IMR-90 (cell line): Measurements from ENCODE around the gene OPRM1. TPM values are rescaled to one million over a fixed set of nuclear protein-coding genes. Genes with fewer than 3 reads are reported as not detected.

Experiments used
- ATAC-seq: fragments of 200-7000 bp; cut with Tn5 transposase; 2 replicates; pipeline ENCODE4 v1.9.1; 2020; ENCODE audit warnings: low read depth, mild to moderate bottlenecking, moderate library complexity
- BruUV-seq: library from RNA; stranded (reverse); fragments of 400-500 nt; replicated peaks from 2 replicates; lab custom pipeline; 2021; lab: Mats Ljungman, UMichigan
- CTCF ChIA-PET: fragments of 300-600 bp; formaldehyde crosslinking; extraction: SDS; loops from one replicate; lab custom pipeline; 2021; ENCODE audit warnings: antibody characterized with exemption; lab: Yijun Ruan, JAX
- POLR2A ChIA-PET: fragments of 300-600 bp; sonication (Branson Sonifier 250); formaldehyde crosslinking; loops from one replicate; lab custom pipeline; 2022; ENCODE audit warnings: antibody characterized with exemption; ENCODE audit not compliant: unreplicated experiment; lab: Charles Lee
- DNase-seq: peaks from one replicate; pipeline ENCODE4 v3.0.0; 2013
- H2AFZ ChIP-seq: replicated peaks from 2 replicates; pipeline ENCODE3; 2013; ENCODE audit warnings: low read length, mild to moderate bottlenecking; ENCODE audit not compliant: poor library complexity
- H2AK5ac ChIP-seq: 2 replicates; pipeline ENCODE4 v1.6.1; 2013; ENCODE audit warnings: low read depth, low read length, inconsistent platforms
- H2AK9ac ChIP-seq: replicated peaks from 2 replicates; pipeline ENCODE3; 2013; ENCODE audit warnings: mild to moderate bottlenecking, low read depth, low read length, moderate library complexity; ENCODE audit not compliant: poor library complexity
- H2BK120ac ChIP-seq: 2 replicates; pipeline ENCODE4 v1.6.1; 2013; ENCODE audit warnings: low read depth, low read length, inconsistent platforms
- H2BK15ac ChIP-seq: 3 replicates; pipeline ENCODE4 v1.6.1; 2013; ENCODE audit warnings: low read depth, low read length, inconsistent platforms
- H2BK20ac ChIP-seq: 2 replicates; pipeline ENCODE4 v1.6.1; 2013; ENCODE audit warnings: low read depth, mild to moderate bottlenecking, inconsistent platforms, low read length, moderate library complexity
- H2BK5ac ChIP-seq: 2 replicates; pipeline ENCODE4 v1.6.1; 2013; ENCODE audit warnings: mild to moderate bottlenecking, low read depth, low read length, inconsistent platforms; ENCODE audit not compliant: poor library complexity, severe bottlenecking
- H3K14ac ChIP-seq: replicated peaks from 2 replicates; pipeline ENCODE4 v1.6.1; 2013; ENCODE audit warnings: low read depth, low read length, inconsistent platforms
- H3K18ac ChIP-seq: 2 replicates; pipeline ENCODE4 v1.6.1; 2013; ENCODE audit warnings: low read depth, low read length, control low read depth
- H3K23ac ChIP-seq: 2 replicates; pipeline ENCODE4 v1.6.1; 2013; ENCODE audit warnings: low read depth, low read length, inconsistent platforms
- H3K27ac ChIP-seq: 2 replicates; pipeline ENCODE4 v1.5.1; 2013; ENCODE audit warnings: mild to moderate bottlenecking, control low read depth, low read length; ENCODE audit not compliant: insufficient read depth
- H3K27me3 ChIP-seq: 2 replicates; pipeline ENCODE4 v1.6.1; 2013; ENCODE audit warnings: low read length; ENCODE audit not compliant: control insufficient read depth, insufficient read depth
- H3K36me3 ChIP-seq: 2 replicates; pipeline ENCODE4 v1.6.1; 2013; ENCODE audit warnings: low read length, mixed read lengths; ENCODE audit not compliant: control insufficient read depth, insufficient read depth
- H3K4ac ChIP-seq: 2 replicates; pipeline ENCODE4 v1.6.1; 2013; ENCODE audit warnings: low read depth, low read length, inconsistent platforms
- H3K4me1 ChIP-seq: 2 replicates; pipeline ENCODE4 v1.6.1; 2013; ENCODE audit warnings: low read length, mixed read lengths; ENCODE audit not compliant: control insufficient read depth, insufficient read depth
- H3K4me2 ChIP-seq: 2 replicates; pipeline ENCODE4 v1.6.1; 2013; ENCODE audit warnings: low read depth, mild to moderate bottlenecking, control low read depth, low read length, moderate library complexity
- H3K4me3 ChIP-seq: 2 replicates; pipeline ENCODE4 v1.5.1; 2013; ENCODE audit warnings: low read depth, mild to moderate bottlenecking, control low read depth, low read length, moderate library complexity; ENCODE audit not compliant: insufficient read depth
- H3K56ac ChIP-seq: 2 replicates; pipeline ENCODE4 v1.6.1; 2013; ENCODE audit warnings: low read length, inconsistent platforms; ENCODE audit not compliant: insufficient read depth; ENCODE audit errors: extremely low read depth
- H3K79me1 ChIP-seq, 2 experiments: 2 replicates each; pipeline ENCODE4 v1.6.1; 2013; ENCODE audit warnings: low read length in 2 of 2, inconsistent platforms in 1 of 2, low read depth in 1 of 2
- H3K9ac ChIP-seq: 2 replicates; pipeline ENCODE4 v1.6.1; 2013; ENCODE audit warnings: low read depth, low read length, control low read depth
- H3K9me1 ChIP-seq: 2 replicates; pipeline ENCODE4 v1.6.1; 2013; ENCODE audit warnings: low read length, inconsistent platforms; ENCODE audit not compliant: insufficient read depth
- H3K9me3 ChIP-seq: 2 replicates; pipeline ENCODE4 v1.6.1; 2013; ENCODE audit warnings: low read length; ENCODE audit not compliant: control insufficient read depth, insufficient read depth
- H4K20me1 ChIP-seq: 2 replicates; pipeline ENCODE4 v1.6.1; 2013; ENCODE audit warnings: low read length, inconsistent platforms; ENCODE audit not compliant: insufficient read depth
- H4K5ac ChIP-seq: 2 replicates; pipeline ENCODE4 v1.6.1; 2013; ENCODE audit warnings: mild to moderate bottlenecking, low read depth, low read length, control low read depth
- H4K8ac ChIP-seq, 2 experiments: 2 replicates each; pipeline ENCODE4 v1.6.1; 2013; ENCODE audit warnings: low read depth in 2 of 2, low read length in 2 of 2, control low read depth in 1 of 2, inconsistent platforms in 1 of 2
- H4K91ac ChIP-seq: 2 replicates; pipeline ENCODE4 v1.6.1; 2013; ENCODE audit warnings: low read depth, low read length, inconsistent platforms; ENCODE audit not compliant: insufficient read depth
- BHLHE40 ChIP-seq: fragments of 150-350 bp; IDR thresholded peaks from 2 replicates; pipeline ENCODE4 v1.6.1; 2016; ENCODE audit warnings: mild to moderate bottlenecking, low read depth, low read length
- CHD1 ChIP-seq: IDR thresholded peaks from 2 replicates; pipeline ENCODE4 v1.6.1; 2012; ENCODE audit warnings: low read depth, low read length, improper control_type of control experiment
- ELK1 ChIP-seq: fragments of 150-350 bp; IDR thresholded peaks from 2 replicates; pipeline ENCODE4 v1.6.1; 2016; ENCODE audit warnings: low read depth, mild to moderate bottlenecking, low read length, moderate library complexity, borderline replicate concordance
- FOS ChIP-seq: fragments of 150-350 bp; IDR thresholded peaks from 2 replicates; pipeline ENCODE4 v1.6.1; 2016; ENCODE audit warnings: low read depth, low read length
- MAFK ChIP-seq: IDR thresholded peaks from 2 replicates; pipeline ENCODE4 v1.6.1; 2012; ENCODE audit warnings: low read depth, low read length, improper control_type of control experiment
- MXI1 ChIP-seq: IDR thresholded peaks from 2 replicates; pipeline ENCODE4 v1.6.1; 2012; ENCODE audit warnings: low read depth, mild to moderate bottlenecking, low read length, moderate library complexity, borderline replicate concordance
- NFE2L2 ChIP-seq: fragments of 150-350 bp; IDR thresholded peaks from 2 replicates; pipeline ENCODE4 v1.6.1; 2016; ENCODE audit warnings: low read depth, mild to moderate bottlenecking, low read length
- RAD21 ChIP-seq: IDR thresholded peaks from 2 replicates; pipeline ENCODE4 v1.6.1; 2012; ENCODE audit warnings: low read length, improper control_type of control experiment
- RFX5 ChIP-seq: IDR thresholded peaks from 2 replicates; pipeline ENCODE4 v1.8.0; 2012; ENCODE audit warnings: low read depth, mild to moderate bottlenecking, low read length, moderate library complexity
- SMC3 ChIP-seq: fragments of 150-350 bp; IDR thresholded peaks from 2 replicates; pipeline ENCODE4 v1.6.1; 2016; ENCODE audit warnings: low read depth, mild to moderate bottlenecking, antibody characterized with exemption, low read length, moderate library complexity
- USF2 ChIP-seq: fragments of 150-350 bp; IDR thresholded peaks from 2 replicates; pipeline ENCODE4 v1.6.1; 2017; ENCODE audit warnings: mild to moderate bottlenecking, antibody characterized with exemption, low read length, low read depth
- WGBS, 2 experiments: methylation state at CpG; one replicate each; pipeline versions ENCODE4 v1.1.5 to v1.1.7; 2013; ENCODE audit warnings: missing lambda C conversion rate in 2 of 2; ENCODE audit not compliant: insufficient read length in 1 of 2; ENCODE audit errors: extremely low coverage in 2 of 2; 5-methylcytosine and 5-hydroxymethylcytosine counted together
- dilution Hi-C: fragments of 300-500 bp; cut with HindIII; formaldehyde crosslinking; loops from one replicate; pipeline ENCODE4 v1.14.3; 2018; ENCODE audit warnings: low sequenced_read_pairs; ENCODE audit not compliant: unreplicated experiment
- in situ Hi-C: fragments of 300-500 bp; cut with MboI; formaldehyde crosslinking; loops from 3 replicates; pipeline ENCODE4 v1.14.3; 2019; ENCODE audit warnings: low sequenced_read_pairs, inconsistent platforms, mixed read lengths
- intact Hi-C: fragments of 100-400 bp; cut with micrococcal nuclease; formaldehyde crosslinking; loops from 2 replicates; pipeline ENCODE4 v1.10.0; 2022
- polyA plus RNA-seq, 3 experiments: library from polyadenylated mRNA; depleted of rRNA; stranded (reverse); fragments of >200 nt; gene quantifications; 2 replicates each; pipeline ENCODE4 v1.2.3, GENCODE V29; 2012; ENCODE audit warnings: low replicate concordance in 1 of 3
- total RNA-seq: library from RNA; depleted of rRNA; stranded (reverse); fragments of >200 nt; gene quantifications from 2 replicates; pipeline ENCODE4 v1.2.3, GENCODE V29; 2012

The OPRM1 gene
- total and polyA plus RNA-seq, 2 of the 4 experiments (the other 2 are of a cell fraction) = not detected

- ChIA-PET CTCF (no interaction called here), POLR2A (no interaction called here)
- in situ Hi-C loops = no loop called here
- Histone ChIP-seq H3K23ac (no peak overlapping the region), H4K5ac (no peak overlapping the region), H2BK120ac (no peak overlapping the region), H3K27ac (no peak overlapping the region), H3K4me1 (peaks cover 6% of the 10 kb centered on the region; the same call in 1 of the 2 replicates), H4K8ac (no peak overlapping the region), H3K4me2 (no peak overlapping the region), H2AK5ac (no peak overlapping the region), H2AK9ac (no peak overlapping the region), H3K36me3 (no peaks in the 10 kb centered on the region), H3K27me3 (no peaks in the 10 kb centered on the region; the same call in 1 of the 2 replicates), H3K9ac (no peak overlapping the region), H3K18ac (no peak overlapping the region), H3K14ac (no peak overlapping the region), H2BK15ac (no peak overlapping the region), H2BK20ac (no peak overlapping the region), H4K91ac (no peak overlapping the region), H3K4me3 (no peak overlapping the region), H3K4ac (no peak overlapping the region), H3K79me1 (no peaks in the 10 kb centered on the region), H3K56ac (no peak overlapping the region), H2BK5ac (no peak overlapping the region), H3K9me1 (peaks cover 3% of the 10 kb centered on the region; the same call in 1 of the 2 replicates), H4K20me1 (no peaks in the 10 kb centered on the region), H2AFZ (no peak overlapping the region), H3K9me3 (no peaks in the 10 kb centered on the region)
- dilution Hi-C loops = no loop called here
- WGBS, 2 experiments = 96% methylated on average over 5 of the region's 7 CpGs; no CpG with 5 or more reads in 1 of the 2 experiments
- DNase-seq = no peak
- BruUV-seq = no TSS peak
- intact Hi-C loops = loop anchor here (5.0 kb wide), 1 partner anchor 47 kb away; no protein-coding TSS in a partner anchor
- no peak for ATAC-seq
- TF ChIP-seq FOS = no peak
- TF ChIP-seq RFX5 = no peak
- TF ChIP-seq SMC3 = no peak
- TF ChIP-seq ELK1 = no peak
- no peak for TF ChIP-seq MXI1
- TF ChIP-seq CHD1 = no peak
- no peak for TF ChIP-seq NFE2L2
- TF ChIP-seq RAD21 = no peak
- TF ChIP-seq USF2 = no peak
- no peak for TF ChIP-seq MAFK
- TF ChIP-seq BHLHE40 = no peak
Observed at GRCh38 chr6:154239392-154239791, 200.4 kb downstream of the OPRM1 start.
